Measurements from ENCODE around the gene ALOX12B.
"Not testable (repeated sequence)": the region's sequence is repeated elsewhere in the genome, so short reads cannot be mapped to it uniquely, and the experiment has no call there.

The ALOX12B gene

DNA sequence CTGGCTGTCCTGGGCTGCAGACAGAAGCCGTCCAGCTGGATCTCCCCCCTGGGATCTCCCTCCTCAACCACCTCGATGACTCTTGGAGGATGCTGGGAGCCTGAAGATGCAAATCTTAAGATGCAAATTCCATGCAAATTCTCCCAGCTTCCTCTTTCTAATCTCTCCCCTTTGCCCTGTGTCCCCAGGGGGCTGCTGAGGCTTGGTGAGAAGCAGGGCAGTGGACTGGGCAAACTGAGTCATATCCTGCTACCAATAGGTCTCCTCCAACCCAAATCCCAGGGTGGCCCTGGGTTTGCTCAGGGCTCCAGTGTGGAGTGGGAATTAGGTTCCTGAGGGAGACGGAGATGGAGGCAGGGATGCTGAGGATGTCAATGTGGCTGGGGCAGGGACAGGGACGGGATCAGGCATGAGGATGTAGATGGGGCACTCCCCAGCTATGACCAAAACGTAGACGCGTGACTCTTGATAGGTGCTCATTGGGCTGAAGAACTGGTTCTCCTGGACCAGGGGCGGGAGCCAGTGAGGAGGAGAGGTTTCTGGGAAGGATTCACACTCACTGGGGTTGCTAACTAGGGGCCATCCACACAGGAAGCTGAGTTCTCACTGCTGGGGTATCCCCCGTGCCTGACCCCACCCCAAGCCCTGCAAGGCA lies 3.6 kb upstream of the ALOX12B start:
- in situ Hi-C loops (cut with HindIII; ENCODE audit: low sequenced_read_pairs), result no loop called here

DNA sequence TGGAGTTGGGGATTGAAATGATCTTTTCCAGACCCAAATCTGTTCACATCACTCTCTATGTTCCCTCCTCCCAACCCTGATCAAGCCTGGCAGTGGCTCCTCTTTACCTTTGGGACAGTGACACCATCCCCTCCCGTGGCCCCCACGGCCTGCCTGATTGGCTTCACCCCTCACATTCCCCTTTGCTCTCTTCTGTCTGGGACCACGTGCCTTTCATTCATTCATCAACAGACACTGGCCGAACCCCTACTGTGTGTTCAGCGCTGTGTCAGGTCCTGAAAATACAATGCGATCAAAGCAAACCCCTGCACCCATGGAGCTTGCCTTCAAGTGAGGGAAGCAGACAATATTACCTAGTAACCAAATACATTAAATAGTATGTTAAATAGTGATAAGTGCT lies 2.2 kb upstream of the ALOX12B start:
- in situ Hi-C loops (cut with HindIII; ENCODE audit: low sequenced_read_pairs), result no loop called here

DNA sequence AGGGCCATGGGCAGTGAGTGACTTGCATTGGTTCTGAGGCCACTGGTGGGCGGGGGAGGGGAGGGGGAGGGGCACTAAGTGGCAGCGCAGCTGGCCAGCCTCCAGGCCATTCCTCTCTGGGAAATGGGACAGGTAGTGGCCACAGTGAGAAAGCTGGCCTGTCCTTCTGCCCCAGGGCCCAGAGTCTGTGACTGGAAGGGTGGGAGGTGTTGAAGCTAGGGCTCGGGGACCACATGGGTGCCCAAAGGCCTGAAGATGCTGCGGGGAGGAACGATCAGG lies 375 bp upstream of the ALOX12B start:
- in situ Hi-C loops (cut with HindIII; ENCODE audit: low sequenced_read_pairs), result no loop called here

DNA sequence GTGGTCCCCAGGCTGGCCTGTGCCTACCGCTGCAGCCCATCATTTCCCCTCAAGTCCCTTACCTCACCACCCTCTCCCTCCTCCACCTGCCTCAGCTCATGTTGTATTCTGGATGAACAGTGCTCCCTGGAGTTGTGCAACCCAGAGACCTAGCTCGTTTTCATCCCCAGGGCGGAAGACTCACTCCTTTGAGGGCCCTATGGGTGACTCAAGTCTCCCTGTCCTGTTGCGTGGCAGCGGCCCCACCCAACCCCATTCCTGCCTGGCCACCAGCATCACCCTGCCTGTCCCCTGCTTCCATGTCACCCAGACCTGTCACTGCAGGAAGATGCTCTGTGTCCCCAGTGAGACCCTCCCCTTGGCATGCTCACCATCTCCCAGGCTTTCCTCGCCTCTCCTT lies 3.3 kb downstream of the ALOX12B start:
- in situ Hi-C loops (cut with HindIII; ENCODE audit: low sequenced_read_pairs), result no loop called here

DNA sequence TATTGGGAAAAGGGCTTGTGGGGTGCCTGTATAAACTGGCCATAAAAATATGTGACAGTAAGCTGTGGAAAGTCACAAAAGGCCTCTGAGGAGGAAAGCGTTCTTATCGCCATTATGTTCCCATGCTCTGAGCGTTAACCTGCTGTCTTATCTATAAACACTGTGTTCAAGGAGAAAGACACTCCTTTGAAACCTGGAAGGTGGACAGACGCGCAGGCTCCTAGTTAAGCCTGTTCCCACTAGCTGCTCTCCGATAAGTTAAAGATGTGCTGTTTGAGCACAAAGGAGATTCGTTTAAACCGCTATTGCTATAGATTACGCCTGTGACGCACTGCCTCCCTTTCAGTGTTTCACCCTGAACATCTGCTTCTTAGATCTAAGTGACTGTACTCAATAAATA lies 5.2 kb downstream of the ALOX12B start:
- in situ Hi-C loops (cut with HindIII; ENCODE audit: low sequenced_read_pairs), result no loop called here

DNA sequence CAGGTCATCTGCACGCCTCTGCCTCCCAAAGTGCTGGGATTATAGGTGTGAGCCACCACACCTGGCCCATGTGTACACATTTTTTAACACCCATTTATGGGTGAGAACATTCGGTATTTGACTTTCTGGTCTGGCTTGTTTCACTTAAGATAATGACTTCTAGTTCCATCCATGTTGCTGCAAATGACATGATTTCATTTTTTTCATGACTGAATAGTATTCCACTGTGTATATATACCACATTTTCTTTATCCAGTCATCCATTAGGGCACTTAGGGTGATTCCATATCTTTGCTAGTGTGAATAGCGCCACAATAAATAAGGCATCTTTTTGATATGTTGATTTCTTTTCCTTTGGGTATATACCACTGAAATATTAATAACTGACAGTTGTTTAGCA lies 5.6 kb downstream of the ALOX12B start:
- in situ Hi-C loops (cut with HindIII; ENCODE audit: low sequenced_read_pairs), result no loop called here

DNA sequence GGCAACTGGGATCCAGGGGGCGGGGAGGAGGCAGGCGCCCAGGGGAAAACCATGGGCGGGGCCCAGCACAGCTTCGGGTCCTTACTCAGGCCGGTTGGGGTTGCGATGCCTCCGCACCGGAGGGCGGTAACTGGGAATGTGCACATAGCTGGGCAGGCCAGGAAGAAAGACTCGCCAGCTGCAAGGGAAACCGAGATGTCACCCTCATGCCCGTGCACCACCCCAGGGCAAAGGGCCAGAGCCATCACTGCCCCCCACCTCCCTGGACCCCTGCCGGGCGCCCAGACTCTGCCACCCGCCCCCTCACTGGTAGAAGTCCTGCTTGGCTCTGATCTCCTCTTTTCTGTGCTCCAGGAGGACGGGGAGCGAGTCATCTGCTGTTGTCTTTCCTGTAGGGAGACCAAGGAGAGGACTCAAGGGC lies 6.7 kb downstream of the ALOX12B start:
- in situ Hi-C loops (cut with HindIII; ENCODE audit: low sequenced_read_pairs), result no loop called here

DNA sequence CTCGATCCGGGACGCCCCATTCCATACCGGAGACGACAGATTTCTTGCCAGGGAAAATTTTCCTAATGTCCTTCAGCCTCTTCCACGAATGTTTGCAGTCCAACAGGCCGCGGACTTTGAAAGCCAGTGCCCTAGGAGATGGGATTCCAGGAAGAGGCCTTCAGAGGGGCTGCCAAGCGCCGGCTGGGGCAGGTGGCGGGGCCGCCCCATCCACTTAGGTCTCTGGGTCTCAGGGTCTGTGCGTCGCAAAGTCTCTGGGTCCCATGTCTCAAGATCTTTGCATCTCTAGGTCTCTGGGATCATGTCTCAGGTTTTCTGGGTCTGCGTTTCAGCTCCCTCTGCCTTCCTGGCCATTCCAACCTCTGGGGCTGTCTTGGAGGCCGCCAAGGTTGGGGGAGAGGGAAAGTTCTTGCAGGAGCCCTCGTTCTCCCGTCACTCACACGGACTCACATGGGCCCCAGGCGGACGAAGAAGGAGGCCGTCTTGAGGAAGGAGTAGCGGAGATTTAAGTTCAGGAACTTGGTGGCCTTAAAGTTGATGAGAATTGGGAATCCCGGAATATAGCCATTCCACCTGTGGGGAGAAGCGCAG lies 7.2 kb downstream of the ALOX12B start:
- in situ Hi-C loops (cut with HindIII; ENCODE audit: low sequenced_read_pairs), result no loop called here

DNA sequence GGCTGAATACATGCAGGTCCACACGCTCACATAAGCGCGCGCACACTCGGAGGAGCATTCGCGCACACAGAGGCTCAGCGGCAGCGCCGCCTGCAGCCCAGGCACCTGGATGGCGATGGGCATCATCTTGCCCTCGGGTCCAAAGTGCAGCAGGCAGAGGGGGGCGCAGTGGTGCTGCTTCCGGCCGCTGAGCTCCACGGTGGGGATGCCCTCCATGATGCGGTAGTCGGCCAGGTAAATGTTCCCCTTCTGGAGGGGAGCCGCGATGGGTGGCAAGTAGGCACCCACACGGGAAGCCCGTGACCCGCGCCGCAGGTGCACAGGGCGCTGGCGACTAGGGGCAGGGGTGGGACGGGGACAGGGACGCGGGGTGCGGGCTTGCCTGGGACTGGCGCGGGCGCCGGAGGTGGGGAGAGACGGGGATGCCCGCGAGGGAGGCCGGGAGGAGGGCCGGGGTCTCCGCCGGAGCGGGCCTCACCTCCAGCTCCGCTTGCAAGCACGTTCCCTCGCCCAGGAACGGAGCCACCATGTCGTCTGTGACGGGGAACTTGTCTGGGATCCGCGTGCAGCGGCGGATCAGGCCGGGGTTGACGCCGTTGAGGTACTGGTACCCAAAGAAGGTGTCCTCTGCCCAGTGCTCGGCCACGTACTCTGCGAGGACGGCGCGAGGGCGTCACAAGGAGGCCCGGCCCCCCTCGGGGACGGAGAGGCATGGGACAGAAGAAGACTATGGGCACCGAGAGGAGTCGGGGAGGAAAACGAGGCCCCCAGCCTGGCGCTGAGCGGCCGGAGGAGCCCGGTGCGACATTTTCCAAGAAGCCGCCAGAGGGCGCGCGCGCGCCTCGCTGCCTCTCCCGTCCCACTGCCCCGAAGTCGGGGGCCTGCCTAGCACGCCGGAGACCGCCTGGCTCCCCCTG lies 8.0 kb downstream of the ALOX12B start:
- in situ Hi-C loops (cut with HindIII; ENCODE audit: low sequenced_read_pairs), result no loop called here

DNA sequence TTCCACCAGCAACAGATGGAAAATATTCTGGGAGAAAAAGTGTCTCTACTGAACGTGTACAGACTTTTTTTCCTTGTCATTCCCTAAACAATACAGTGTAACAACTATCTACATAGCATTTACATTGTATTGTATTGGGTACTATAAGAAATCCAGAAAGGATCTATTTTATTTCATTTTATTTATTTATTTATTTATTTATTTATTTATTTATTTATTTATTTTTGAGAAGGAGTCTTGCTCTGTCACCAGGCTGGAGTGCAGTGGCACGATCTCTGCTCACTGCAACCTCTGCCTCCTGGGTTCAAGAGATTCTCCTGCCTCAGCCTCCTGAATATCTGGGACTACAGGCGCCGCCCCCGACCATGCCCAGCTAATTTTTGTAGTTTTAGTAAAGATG lies 9.6 kb downstream of the ALOX12B start:
- in situ Hi-C loops (cut with HindIII; ENCODE audit: low sequenced_read_pairs), result not testable (repeated sequence)

DNA sequence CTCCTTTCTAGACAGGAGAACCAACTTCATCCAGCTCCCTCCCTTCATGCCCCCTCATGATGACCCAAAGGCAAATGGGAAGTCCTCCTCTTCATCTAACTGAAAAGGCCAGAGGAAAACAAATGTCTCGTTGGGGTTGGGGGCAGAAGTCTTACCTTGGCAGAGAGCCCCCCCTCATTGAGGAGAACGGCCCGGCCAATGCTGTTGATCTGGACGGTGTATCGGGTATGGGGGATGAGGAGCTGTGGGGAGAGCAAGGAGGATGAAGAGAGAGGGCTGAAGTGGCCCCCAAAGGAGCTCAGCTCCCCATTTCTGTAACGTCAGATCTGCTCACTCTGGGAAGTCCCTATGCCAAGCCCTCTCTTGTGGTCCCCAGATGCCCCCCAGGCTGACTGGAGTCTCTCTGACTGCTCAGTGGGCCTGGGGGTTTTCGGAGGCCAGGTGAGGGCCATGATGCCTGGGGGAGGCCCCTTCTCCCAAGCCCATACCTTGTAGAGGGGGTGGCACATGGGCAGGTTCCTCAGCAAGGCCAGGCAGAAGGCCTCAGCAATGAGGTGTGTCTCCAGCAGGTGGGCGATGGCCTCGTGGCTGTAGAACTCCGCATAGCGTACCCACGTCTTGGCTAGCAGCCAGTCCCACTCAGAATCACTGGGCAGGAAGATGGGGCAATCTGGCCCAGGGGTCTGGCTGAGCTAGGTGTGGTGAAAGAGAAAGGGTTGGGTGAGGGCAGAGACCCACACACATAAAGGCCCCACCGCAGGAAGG lies 10.8 kb downstream of the ALOX12B start:
- in situ Hi-C loops (cut with HindIII; ENCODE audit: low sequenced_read_pairs), result no loop called here

DNA sequence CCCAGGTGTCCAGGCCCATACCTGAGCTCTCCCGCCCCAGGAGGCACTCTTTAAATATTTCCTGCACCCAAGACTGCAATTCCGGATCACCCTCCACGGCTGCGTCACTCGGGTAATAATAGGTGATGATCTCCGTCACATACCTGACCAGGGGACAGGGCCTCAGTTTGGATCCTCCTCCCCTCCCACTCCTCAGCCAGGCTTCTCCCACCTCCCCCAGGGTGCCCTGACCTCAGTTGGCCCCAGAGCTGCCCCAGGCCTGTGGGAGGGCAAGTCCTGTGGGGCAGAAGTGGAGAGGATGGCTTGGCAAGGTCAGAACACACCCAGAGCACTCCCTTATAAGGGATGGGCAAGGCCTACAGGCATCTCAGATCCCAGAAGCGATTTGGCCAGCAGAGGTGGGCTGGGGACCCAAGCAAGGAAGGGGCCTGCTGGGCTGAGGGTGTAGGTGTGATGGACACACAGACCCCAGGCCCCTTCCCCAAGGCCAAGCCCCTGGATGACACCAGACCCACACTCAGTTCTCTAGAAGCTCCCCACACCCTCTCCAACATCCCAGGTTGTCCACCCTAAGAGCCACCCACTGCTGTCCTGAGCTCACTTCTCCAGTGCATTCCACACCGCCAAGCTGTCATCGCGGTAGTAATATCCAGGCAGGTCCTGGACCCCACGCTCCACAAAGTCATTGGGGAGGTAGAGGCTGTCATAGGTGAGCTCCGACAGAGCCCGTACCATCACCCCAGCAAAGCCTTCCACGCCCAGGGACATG lies 11.8 kb downstream of the ALOX12B start:
- in situ Hi-C loops (cut with HindIII; ENCODE audit: low sequenced_read_pairs), result no loop called here

DNA sequence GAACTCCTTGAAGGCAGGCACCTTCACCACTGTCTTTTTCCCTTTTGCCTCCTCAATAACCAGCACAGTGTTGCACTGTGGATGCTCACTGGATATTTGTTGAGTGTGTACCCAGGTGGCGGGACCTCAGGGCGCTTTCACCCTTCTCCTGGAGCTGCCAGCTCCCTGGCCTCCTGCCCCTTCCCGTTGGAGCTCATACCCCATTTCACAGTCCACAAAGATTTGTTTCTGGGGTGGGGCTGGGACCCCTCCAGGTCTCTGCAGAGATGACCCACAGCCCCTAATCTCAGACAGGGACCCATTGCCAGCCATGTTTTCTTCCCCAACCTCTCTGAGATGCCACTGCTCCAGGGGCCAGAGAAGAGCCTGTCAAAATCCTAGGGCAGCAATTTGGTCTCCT lies 12.4 kb downstream of the ALOX12B start:
- in situ Hi-C loops (cut with HindIII; ENCODE audit: low sequenced_read_pairs), result no loop called here

DNA sequence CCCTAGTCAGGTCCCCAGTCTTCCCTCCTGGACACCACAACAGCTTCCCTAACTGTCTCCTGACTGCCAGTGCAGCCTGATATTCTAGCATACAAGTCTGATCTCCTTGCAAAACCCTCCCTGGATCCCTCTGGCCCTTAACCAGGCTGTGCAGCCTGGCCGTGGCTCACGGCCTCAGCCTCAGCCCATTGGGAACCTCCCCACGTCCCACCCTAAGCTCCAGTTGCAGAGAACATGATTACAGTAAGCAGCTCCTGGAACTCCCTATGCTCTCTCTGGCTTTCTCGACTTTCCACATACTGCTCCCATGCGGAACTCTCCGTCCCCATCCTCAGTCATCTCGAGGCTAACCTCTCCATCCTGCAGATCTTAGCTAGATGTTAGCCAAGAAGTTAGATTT lies 13.0 kb downstream of the ALOX12B start:
- in situ Hi-C loops (cut with HindIII; ENCODE audit: low sequenced_read_pairs), result no loop called here

DNA sequence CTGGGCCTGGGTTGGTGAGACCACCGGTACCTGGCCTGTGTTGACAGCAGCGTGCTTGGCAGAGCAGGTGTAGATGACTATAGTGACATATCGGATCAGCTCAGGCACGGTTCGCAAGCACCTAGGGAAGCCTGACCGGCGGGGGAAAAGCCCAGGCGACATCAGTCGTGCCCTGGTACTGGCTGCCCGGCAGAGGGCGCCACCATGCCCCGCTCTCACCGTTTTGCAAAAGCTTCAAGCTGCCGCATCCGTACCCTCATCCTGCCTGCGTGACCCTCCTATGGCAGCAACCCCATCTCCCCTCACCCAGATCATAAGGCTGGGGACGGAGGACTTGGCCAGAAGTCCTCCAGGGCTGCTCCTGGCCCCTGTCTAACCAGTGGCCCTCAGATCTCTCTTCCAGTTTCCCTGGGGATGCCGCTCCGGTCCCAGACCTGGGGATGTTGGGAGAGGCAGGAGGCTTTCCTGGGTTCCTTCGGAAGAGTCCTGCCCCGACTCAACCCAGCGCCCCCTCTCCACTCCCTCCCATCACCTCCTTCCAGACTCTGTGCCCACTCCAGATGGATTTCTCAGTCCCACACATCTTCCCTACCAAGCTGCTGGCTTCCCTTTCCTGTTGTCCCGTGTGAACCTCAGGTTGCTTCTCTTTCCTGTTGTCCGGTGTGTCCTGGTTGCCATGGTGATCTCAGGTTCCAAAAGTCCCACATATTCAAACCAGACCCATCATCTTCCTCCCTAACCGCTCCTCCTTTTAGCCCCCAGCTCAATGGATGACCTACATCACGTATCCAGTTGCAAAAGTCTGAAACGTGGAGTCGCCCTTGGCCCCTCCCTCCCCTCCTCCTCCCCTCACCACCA lies 13.7 kb downstream of the ALOX12B start:
- in situ Hi-C loops (cut with HindIII; ENCODE audit: low sequenced_read_pairs), result no loop called here

DNA sequence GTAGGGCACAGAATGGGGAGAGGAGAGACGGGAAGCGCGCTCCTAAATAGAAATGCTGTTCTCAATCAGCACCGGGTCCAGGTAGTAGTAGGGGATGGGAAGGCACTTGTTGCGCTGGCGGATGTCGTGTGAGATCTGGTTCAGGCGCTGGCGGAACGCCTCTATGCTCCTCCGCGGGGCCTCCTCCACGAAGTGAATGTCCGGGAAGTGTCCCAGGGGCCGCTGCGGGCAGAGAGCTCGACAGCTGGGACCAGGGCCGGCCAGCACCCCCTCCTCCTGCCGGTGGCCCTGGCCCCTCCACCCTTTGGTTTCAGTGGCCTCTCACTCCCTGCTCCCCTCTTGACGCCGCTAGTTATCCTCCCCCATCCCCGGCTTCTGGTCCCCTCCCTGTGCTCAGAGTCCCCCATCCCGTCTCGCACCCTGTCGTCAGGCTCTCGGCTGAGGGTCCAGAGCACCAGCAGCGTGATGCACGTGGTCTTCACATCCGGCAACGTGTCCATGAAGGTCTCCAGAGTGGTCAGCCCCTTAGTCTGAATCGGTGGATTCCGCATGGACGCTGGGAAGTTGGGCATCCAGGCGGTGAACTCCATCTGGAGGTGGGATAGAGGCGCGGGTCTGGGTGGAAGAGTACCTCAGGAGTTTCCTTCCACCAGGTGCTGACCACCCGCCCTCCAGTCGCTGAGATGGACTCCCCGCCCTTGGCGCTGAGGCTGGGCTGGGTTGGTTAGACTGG lies 14.6 kb downstream of the ALOX12B start:
- in situ Hi-C loops (cut with HindIII; ENCODE audit: low sequenced_read_pairs), result no loop called here

DNA sequence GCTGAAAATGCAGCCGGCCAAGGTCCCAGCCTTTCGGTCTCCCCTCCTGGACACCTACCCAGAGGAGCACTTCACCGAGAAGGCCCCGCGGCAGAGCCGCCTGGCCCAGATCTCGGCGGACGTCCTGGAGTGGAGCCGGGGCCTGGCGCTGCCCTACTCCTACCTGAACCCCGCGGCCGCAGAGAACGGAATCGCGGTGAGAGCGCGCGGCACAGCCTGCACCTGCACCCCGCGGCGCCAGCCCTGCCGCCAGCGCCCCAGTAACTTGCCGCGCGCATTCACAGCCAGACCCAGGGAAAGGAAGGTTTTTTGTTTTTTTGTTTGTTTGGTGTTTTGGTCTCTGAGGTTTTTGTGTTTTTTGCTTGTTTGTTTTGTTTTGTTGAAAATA lies 15.2 kb downstream of the ALOX12B start:
- in situ Hi-C loops (cut with HindIII; ENCODE audit: low sequenced_read_pairs), result no loop called here

DNA sequence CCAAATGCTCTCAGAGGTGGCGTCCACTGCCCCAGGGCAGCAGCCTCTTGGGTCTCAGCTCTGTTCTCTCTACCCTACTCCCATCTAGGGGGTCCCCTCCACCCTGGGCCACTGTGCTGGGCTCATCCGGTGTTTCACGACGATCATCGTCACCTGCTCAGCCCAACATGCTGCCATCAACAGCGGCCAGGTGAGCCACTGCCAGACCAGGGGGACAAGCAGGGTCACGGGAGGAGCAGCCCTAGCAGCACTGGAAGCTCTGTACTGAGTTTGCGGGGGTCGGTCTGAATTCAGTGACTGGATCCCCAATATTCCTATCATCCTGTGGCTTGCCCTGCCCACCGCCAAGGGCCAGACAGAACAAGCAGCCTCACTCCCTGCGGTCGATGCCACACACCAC lies 16.0 kb downstream of the ALOX12B start:
- in situ Hi-C loops (cut with HindIII; ENCODE audit: low sequenced_read_pairs), result no loop called here

DNA sequence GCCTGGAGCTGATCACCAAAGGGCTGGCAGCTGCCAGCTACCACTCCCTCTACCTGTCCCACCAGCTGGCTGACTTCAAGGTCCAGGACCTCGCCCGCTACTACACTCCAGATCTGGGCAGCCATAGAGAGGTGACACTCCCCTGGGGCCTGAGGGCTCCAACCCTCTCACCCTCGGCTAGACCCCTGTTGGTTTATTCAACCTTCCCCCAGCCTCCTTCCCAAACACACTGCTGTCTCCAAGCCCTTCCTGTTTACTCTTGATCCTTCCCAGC lies 18.0 kb downstream of the ALOX12B start:
- in situ Hi-C loops (cut with HindIII; ENCODE audit: low sequenced_read_pairs), result no loop called here
